NCI-H69 (cell line): ENCODE results near the gene SLC38A7.
"Not testable (repeated sequence)": the region's sequence is repeated elsewhere in the genome, so short reads cannot be mapped to it uniquely, and the experiment has no call there.

Experiments used
- DNase-seq: peaks from one replicate; lab custom pipeline; 2025; lab: John Stamatoyannopoulos, UW

The SLC38A7 gene

DNA sequence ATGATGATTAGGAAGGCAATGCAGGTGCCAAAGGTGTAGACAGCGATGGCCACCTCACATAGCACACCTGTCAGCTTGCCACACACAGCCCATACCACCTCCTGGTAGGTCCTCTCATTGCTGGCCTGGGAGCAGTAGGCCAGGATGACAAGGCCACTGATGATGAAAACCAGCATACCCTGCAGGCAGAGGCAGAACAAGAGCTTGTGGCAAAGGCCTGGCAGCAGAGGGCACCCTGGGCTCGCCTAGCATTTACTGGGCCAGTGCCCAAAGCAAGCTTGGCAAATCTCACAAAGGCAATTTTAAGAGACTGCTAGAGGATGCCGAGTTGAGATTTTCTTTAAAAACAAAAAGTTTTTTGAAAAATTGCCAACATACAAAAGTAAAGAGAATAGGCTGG is 5.9 kb downstream of the SLC38A7 start:
- DNase-seq: no peak

DNA sequence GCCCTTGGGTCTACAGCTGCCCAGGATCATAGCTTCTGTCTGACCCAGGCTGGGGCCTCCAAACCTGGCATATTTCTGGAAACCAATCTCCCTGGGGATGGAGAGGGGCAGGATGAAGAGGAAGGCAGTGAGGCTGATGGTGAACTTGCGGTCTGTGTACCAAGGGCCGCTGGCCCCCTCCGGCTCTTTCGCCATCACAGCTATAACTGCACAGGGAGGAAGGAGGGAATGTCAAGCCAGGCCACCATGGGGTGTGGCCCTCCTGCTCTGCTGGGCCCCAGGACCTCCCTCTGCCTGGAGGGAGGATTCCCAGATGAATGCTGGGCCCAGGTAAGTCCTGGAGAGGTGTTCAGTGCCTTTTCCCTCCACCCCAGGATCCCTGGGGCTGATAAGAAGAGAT is 6.3 kb downstream of the SLC38A7 start:
- no peak for DNase-seq

DNA sequence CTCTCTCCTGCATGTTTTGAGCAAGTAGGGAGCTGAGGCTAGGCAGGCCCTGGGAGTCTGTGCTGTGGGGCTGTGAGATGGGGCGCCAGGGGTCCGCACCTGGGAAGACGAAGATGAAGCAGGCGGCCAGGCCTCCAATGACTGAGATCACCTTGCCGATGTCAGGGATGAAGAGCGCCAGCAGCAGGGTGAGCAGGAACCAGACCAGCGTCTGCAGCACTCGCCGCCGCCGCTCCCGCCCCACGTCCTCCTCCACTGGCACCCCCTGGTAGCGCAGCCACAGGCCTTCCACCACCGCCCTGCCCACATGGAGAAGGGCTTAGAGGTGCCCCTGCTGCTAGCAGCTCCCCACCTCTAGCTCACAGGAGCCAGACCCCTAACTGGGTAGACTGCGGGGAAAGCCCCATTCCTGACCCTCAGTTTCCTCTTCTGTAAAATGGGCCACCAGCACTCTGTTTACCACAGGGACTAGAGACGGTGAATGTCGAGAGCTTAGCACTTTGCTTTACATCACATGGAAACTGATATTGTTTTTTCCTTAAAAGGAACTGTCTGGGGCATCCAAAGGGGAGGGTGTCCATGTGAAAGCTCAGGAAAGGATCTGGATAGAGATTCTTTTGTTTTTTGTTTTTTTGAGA is 13.5 kb downstream of the SLC38A7 start:
- no peak for DNase-seq

DNA sequence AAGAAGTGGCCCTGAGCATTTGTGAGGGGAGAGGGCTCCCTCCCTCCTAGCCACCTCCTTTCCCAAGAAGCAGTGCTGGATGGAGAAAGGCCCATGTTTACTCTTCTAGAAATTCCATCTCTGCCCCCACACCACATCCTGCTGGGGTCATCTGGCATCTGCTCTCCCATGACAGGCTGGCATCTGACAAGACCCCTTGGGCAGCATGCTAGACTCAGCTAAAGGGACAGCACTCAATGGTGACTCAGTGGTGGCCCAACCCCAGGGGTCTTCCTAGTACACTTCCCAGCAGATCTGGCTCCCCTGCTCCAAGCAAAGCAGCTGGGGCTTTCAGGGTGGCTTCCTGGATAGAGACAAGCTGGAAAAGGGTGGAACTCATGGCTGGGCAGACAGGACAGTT is 14.4 kb downstream of the SLC38A7 start:
- DNase-seq: no peak

DNA sequence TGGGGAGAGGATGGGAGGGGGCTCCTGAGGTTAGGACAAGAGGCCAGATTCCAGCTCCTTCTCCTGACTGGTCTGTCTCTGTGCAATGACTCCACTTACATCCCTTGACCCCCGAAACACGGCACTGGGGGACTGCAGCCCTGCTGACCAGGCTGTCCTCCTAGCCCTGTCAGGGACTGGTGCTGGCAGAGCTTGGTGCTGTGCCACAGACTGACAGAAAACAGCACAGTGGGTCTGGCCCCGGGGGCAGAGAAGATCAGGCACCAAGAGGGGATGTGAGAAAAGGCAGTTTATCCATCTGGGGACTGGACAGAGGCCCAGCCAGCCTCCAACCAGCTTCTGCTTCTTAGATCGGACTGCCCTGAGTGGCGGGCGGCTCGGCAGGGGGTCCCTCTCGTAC is 19.4 kb downstream of the SLC38A7 start:
- no peak for DNase-seq

DNA sequence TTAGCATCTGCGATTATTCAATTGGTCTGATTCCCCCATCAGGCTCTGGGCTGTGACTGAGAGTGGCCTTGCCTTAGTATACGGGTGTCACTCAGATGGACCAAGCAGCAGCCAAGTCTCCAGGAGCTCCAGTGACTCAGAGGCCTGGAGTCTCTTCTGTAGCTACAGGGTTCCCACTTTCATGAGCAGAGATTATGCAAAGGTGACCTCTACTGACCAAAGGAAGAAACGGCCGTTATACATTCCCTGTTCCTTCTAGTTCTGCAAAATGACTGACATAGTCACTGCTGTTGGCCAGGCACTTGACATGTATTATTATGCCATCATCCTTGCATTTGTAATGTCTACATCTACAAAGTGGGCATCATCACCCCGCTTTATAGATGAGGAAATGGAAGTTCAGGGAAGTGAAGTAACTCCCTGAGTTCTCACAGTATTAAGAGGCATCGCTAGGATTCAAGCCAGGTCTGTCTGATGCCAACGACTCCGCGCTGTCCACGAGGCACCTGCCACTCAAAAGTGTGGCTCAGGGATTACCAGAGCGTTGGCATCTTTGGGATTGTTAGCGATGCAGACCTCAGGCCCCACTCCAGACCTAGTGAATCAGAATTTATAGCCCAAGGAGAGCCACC is 23.3 kb downstream of the SLC38A7 start:
- DNase-seq: peak; percentile 72

DNA sequence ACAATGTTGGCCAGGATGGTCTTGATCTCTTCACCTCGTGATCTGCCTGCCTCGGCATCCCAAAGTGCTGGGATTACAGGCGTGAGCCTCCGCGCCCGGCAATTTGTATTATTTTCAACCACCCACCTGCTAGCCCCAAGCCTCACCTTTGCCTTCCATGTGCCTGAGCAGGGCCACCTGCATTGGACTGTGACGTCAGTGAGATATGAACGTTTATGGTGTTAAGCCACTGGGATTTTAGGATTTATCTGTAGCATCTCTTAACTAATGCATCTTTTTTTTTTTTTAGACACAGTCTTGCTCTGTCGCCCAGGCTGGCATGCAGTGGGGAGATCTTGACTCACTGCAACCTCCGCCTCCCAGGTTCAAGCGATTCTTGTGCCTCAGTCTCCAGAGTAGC is 24.7 kb downstream of the SLC38A7 start:
- DNase-seq: not testable (repeated sequence)

DNA sequence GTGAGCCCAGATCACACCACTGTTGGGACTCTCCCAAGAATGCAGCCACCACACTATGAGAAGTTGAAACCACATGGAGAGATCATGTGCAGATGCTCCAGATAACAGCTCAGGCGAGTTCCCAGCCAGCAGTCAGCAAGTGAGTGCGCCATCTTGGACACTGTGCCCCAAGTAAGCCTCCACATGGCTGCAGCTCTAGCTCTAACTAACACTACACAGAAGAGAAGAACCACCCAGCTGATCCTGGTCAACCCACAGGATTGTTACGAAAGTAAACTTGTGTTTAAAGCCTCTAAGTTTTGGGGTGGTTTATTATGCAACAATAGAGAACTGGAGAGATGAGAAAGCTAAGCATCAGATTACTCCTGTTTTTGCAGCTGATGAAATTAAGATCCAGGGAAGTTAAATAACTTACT is 25.8 kb downstream of the SLC38A7 start:
- DNase-seq: no peak

DNA sequence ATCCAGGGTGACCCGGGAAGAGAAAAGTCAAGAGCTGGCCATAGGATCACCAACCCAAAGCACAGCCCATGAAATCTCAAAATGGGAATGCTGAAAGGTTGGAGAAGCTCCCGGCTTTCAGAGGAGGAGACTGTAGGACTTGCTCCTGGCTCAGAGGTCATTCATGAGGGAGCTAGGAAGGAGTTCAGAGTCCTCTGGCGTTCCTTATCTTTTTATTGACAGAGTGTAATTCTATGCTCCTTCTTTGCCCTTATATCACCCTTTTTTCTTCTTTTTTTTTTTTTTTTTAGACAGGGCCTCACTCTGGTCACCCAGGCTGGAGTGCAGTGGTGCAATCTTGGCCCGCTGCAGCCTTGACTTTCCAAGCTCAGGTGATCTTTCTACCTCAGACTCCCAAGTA is 27.7 kb downstream of the SLC38A7 start:
- DNase-seq: no peak

DNA sequence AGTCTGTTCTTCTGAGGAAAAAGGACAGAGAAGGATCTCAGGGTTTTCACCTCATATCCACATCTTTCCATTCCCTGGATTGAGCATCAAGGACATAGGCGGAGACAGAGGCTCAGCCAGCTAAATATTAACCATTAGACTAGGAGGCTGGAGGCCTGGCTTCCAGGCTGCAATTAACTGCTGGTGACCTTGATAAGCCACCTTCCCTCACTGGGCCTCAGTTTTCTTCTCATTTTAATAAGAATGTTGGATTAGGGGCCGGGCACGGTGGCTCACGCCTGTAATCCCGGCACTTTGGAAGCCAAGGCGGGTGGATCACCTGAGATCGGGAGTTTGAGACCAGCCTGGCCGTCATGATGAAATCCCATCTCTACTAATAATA is 29.4 kb downstream of the SLC38A7 start:
- DNase-seq: no peak

DNA sequence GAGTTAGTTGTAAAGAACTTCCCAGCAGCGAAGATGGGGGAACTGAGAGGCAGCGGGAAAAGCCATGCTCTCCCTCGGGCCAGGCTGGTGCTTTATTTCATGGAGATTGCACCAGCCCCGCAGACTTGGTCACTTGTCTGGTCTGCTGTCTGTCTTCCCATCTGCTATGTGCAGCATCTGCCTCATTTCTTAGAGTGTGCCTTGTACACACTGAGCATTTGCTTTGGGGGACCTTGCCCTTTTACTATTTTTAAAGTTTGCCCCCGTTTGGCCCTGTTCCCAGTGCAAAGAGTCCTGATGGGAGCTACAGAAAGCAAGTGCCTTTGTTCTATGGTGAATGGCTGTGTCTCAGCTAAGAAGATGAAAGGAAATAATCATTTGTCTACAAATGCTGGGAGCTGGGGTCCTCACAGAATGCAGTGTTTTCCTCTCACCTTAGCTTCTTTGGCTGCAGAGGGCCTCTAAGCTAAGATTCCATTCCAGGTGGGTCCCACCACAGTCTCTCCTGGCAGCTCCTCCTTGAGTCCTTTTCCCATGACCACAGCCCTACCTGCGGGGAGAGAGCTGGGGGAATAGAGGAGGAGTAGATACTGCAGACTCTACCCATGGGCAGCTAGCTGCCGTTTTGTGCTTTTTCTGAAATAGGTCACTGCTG is 29.9 kb downstream of the SLC38A7 start:
- DNase-seq: peak; percentile 4

DNA sequence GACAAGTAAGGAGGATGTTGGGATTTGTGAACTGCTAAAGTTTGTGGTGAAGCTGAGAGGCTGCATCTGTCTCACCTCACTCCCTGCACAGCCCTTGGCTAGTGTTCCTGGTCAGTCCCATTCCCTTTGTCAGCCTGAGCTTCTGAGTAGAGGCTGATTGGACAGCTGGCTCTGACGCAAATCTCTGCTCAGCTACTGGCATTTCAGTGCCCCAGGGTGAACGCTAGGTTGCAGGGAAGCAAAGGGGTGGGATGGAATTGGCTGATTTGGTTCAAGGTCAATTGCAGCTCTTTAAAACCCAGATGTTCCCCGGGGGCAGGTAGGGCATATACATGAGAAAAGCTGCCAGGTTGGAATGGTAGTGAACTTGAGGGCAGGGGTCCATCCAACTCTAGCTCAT is 31.8 kb downstream of the SLC38A7 start:
- DNase-seq: peak; percentile 68

DNA sequence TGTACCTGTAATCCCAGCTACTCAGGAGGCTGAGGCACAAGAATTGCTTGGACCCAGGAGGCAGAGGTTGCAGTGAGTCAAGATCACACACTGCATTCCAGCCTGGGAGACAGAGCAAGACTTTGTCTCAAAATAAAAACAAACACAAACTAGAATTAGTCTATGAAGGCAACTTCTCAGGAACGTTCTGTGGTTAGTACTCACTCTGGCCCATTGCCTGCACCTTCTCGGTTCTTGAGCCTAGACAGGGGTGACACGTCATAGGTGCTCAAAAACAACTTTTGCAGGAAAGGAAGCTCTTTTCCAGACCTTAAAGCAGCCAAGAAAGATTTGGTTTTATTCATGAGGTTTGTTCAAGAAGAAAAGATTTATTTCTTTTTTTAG is 32.6 kb downstream of the SLC38A7 start:
- no peak for DNase-seq

DNA sequence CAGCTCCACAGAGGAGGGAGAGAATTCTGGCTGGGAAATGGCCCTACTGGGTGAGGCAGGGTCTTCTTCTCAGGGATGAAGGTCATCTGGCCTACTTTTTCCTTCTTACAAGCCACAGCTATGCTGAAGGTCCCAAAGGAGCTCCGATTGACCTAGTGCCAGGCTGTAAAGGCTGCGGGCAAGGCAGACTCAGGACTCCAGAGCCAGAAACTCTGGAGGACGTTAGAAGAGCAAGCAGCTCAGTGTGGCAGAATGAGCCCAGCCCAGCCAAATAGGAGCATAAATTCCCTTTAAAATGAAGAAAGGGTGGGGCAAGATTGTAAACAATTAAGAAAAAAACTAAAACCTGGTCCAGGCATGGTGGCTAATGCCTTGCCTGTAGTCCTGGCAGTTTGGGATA is 34.9 kb downstream of the SLC38A7 start:
- DNase-seq: no peak

DNA sequence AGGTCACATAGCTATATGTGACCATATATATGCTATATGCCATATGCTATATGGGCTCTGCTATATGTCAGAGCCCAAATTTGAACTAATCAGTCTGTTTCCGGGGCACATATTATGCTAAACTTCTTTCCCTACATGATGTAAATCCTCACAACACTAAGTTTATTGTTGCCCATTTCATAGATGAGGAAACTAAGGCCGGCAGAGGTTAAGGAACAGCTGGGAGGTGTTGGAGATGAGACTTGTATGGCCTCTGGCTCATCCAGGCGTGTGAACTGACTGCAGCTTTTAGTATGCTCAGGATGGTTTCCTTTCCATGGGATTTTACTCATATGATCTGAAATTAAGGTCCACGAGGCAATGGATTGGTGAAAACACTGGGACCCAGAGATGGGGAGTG is 37.5 kb downstream of the SLC38A7 start:
- no peak for DNase-seq

DNA sequence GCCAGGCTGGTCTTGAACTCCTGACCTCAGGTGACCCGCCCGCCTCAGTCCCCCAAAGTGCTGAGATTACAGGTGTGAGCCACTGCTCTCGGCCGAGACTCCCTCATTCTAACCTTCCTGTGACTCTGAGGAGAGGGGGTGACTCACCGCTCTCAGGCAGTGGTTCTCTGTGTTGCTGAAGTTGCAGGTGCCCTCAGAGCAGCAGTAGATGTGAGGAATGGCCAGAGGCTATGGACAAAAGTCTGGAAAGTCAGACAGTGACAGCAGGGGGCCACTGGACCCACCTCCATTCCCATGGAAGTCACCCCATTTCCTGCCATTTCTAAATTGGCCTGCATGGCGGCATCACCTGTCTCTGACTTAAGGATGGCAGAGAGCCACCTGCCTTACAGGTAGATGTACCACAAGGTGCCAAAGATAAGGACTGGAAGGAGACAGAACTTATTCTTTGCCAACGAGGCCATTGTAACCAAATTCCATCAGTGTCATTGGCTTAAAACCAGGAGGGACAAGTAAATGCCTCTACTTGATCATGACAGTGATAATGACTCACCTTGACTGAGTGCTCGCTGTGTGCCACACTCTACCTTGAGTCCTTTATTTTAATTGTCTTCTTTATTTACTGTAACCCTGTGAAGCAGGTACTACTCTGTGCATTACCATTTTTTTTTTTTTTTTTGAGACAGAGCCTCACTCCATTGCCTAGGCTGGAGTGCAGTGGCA is 39.6 kb downstream of the SLC38A7 start:
- peak; percentile 26 for DNase-seq

DNA sequence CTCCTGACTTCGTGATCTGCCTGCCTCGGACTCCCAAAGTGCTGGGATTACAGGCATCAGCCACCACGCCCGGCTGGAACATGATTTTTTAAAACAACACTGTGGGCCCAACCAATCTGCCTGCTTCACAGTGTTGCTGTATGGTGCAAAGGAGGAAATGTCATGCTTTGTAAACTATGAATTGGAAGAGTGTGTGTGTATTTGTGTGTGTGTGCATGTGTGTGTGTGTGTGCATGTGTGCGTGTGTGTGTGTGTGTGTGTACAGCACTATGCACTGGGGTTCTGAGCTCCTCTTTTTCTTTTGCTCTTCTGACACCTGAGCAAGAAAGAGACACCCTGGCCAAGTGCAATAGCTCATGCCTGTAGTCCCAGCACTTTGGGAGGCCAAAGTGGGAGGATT is 40.5 kb downstream of the SLC38A7 start:
- DNase-seq: no peak

DNA sequence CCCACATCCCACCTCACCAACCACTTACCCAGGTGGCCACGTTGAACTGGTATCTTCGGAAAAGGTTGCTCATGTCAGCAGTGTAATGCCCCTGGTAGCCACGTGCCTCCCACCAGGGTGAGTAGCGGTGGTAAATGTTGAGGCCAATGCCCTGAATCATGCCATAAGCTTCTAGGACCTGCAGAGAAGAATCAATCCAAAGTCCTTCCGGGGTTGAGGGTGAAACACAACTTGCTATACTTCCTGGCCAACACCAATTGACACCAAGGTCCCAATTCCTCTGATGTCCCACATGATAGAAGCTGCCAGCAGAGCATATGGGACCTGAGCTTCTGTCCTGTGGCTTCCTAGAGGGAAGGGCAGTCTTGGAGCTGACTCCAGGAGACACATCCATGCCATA is 43.6 kb downstream of the SLC38A7 start:
- no peak for DNase-seq

DNA sequence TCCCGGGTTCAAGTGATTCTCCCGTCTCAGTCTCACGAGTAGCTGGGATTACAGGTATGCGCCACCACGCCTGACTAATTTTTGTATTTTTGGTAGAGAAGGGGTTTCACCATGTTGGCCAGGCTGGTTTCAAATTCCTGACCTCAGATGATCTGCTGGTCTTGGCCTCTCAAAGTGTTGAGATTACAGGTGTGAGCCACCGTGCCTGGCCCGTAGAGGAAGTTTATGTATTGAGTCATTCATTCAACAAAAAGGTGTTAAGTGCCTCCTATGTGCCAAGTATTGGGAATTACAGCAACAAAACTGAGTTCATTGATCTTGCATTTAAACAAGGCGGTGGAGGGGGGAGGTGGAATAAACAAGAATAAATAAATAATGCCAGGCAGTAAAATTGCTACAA is 44.7 kb downstream of the SLC38A7 start:
- no peak for DNase-seq

DNA sequence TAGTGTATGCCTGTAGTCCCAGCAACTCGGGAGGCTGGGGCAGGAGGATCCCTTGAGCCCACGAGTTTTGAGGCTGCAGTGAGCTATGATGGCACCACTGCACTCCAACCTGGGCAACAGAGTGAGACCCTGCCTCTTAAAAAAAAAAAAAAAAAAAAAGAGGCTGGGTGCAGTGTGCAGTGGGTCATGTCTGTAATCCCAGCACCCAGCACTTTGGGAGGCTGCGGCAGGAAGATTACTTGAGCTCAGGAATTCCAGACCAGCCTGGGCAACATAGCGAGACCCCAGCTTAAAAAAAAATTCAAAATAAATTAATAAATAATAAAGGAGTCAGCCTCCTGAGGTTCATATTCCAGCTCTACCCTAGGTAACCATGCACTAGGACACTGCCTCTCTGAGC is 45.3 kb downstream of the SLC38A7 start:
- DNase-seq: no peak

DNA sequence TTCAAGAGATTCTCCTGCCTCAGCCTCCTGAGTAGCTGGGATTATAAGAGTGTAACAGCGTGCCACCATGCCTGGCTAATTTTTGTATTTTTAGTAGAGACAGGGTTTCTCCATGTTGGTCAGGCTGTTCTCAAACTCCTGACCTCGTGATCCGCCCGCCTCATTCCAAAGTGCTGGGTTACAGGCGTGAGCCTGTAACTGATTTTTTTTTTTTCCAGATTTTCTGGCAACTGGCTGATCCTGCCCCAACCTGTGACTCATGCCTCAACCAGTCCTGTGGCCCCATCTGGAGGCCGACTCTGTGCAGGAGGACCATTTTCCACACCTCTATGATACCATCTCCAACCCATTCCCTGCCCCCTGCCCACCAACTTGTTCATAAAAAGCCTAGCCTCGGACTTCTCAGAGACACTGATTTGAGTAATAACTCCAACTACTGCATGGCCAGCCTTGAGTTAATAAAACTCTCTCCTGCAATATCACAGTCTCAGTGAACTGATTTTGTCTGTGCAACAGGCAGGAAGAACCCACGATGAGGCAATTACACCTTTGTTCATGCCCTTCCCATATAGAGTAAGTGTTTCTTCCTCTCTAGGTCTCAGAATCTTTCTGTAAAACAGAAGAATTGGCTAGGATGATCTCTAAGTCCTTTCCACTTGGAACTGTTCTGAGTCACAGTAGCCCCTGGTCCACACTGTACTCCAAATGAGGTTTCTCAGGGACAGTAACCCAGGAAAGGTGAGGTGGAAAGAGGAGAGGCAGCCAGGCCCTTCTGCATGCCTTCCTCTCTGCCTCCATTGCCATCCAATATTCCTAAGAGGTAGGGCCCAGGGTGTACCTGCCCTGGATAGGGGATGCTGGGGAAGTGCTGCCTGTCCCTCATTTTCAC is 46.2 kb downstream of the SLC38A7 start:
- DNase-seq: peak; percentile 9

DNA sequence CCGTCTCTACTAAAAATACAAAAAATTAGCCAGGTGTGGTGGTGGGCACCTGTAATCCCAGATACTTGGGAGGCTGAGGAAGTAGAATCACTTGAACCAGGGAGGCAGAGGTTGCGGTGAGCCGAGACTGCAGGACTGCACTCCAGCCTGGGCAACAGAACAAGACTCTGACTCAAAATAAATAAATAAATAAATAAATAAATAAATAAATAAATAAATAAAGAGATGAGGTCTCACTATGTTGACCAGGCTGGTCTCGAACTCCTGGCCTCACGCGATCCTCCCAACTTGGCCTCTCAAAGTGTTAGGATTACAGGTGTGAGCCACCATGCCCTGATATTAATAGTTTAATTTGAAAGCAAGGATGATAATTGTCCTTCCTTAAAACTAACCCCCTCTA is 47.5 kb downstream of the SLC38A7 start:
- not testable (repeated sequence) for DNase-seq
